HG03159 (cell line): ENCODE measurements around the gene PHC1.
"Not testable (repeated sequence)": the region's sequence is repeated elsewhere in the genome, so short reads cannot be mapped to it uniquely, and the experiment has no call there.

Experiments
- ATAC-seq: cut with Tn5 transposase; IDR thresholded peaks from one replicate; pipeline ENCODE4 v1.9.1; 2021; ENCODE audit warnings: mild to moderate bottlenecking, moderate library complexity; ENCODE audit not compliant: unreplicated experiment

PHC1 gene

GRCh38 chr12:8909752-8910151 is 4.6 kb upstream of the PHC1 start:
- ATAC-seq, result no peak

DNA sequence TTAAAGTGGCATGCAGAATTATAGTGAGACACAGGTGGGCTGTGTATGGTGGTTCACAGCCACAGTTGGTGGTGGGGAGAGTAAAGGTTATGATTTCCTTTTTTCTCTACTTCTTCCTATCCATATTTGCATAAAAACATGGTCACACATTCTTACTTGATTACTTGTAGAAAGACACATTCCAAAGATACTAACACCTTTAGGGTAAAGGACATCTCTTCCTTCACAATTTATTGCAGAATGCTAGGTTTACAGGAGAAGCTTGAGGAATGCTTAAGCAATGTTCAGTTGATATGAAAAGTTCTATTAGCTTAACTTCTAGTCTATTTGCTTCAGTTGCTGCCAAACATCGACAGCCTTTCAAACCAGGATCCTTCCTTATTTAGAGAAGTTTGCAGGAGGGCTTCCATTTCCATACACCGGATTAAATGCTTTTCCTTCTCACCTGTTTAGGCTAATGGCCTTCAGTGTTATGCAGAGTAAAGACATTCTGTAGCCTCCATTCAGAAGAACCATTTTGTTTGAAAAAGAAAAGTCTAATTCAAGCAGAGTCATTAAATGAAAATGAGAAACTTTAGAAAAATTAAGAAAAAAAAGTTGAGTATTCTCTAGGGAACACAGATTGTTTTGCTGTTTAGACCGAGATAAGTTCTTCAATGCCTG is 2.6 kb upstream of the PHC1 start:
- ATAC-seq, result no peak

- no peak for ATAC-seq
These were observed 1.4 kb upstream of the PHC1 start for GRCh38 chr12:8912914-8913313.

DNA sequence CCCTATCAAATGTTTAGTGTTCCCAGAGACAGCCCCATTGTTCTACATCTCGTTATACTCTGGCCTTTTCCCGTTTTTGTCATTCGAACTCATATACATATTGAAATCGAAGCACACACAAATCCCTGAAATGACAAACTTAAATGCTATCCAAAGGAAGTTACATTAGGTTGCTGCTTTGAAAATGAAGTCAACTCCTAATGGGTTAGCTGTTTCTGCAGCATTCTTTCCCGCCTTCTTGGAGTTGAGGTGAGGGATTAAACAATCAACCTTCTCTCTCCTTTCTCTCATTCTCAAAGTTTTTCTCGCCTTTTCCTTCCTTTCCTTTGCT is 642 bp upstream of the PHC1 start:
- no peak for ATAC-seq

DNA sequence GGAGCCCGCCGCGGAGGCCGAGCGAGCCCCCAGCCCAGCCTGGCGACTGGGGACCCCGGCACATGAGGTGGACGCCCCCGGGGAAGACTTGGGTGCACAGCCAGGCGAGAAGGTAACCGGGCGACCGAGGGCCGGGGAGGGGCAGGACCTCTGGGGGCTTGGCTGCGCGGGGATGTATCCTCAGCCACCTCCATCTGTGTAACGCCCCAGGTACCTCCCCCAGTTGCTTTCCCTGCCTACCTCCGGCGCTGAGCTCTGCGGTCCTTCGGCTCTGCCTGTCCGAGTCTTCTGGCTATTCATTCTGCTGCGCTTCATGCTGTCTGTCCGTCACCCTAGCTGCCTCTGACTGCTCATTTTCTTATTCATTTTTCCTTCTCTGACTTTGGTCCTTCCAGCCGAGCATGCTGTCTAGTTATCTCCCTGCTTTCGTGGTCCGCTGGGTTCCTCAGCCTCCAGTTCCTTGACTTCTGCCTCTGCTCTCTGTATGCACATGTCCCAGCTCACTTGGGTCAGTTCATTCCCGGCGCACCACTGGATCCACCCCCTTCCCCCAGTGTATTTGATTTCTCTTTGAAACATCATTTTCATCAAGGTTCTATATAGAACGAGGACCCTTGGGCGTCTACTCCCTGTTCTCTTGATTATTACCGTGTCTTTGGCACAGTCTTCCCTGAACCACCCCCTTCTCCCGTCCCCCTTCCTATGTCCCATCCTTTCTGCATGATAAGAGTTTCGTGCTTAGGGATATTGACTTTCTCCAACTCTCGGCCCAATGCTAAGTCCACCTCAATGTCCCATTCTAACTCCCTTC is 612 bp downstream of the PHC1 start:
- ATAC-seq, result peak; percentile 69

GRCh38 chr12:8916154-8916553 is 1.8 kb downstream of the PHC1 start:
- no peak for ATAC-seq

GRCh38 chr12:8917031-8917430 is 2.7 kb downstream of the PHC1 start:
- ATAC-seq, result no peak

- ATAC-seq, result no peak
These were observed 3.4 kb downstream of the PHC1 start for GRCh38 chr12:8917751-8918150.

DNA sequence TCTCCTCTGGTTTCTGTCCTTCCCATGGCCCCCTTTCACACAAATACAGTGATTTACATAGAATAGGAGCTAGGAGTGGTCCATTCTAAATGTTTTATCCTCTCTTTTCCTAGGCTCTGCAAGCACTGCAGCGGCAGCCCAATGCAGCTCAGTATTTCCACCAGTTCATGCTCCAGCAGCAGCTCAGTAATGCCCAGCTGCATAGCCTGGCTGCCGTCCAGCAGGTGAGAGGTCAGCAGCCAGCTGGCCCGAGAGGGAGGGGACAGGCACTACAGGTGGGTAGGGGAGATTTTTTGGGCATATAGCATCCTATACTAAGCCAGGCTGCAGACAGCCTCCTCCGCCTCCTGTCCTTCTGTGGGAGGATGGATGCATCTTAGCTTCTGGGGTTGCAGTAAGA is 5.3 kb downstream of the PHC1 start:
- ATAC-seq, result not testable (repeated sequence)

DNA sequence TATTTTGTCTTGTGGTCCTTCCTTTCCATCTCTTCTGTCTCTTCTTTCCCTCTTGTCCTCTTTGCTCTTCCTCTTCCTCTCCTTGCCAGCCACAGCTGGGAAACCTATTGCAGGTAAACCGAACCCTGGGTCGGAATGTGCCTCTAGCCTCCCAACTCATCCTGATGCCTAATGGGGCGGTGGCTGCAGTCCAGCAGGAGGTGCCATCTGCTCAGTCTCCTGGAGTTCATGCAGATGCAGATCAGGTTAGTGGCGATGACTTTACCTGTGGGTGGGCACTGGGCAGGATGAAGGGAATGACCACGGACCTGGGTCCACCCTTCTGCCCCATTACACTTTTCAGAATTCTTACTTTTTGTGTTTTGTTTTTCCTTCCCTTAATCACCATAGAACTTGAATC is 8.2 kb downstream of the PHC1 start:
- no peak for ATAC-seq

DNA sequence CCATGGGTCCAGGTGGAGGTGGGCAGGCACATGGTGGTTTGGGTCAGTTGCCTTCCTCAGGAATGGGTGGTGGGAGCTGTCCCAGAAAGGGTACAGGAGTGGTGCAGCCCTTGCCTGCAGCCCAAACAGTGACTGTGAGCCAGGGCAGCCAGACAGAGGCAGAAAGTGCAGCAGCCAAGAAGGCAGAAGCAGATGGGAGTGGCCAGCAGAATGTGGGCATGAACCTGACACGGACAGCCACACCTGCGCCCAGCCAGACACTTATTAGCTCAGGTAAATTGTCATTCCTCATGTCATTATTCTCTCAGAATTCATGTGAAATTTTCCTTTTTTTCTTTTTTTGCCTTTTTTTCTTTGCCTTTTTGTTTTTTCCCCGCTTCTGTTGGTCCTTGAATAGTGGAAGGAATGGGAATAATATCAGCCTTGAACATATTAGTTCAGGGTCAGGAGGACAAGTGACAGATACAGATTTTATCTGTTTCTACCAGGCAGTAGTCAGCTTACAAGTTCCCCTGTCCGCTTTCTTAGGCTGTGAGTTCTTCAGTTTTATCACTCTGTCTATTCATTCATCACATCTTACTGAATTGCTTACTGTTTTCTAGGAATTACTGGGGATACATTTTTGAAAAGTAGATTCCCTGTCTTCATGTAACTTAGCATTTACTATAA is 16.5 kb downstream of the PHC1 start:
- not testable (repeated sequence) for ATAC-seq

- not testable (repeated sequence) for ATAC-seq
These were observed 18.2 kb downstream of the PHC1 start for GRCh38 chr12:8932464-8932863.

DNA sequence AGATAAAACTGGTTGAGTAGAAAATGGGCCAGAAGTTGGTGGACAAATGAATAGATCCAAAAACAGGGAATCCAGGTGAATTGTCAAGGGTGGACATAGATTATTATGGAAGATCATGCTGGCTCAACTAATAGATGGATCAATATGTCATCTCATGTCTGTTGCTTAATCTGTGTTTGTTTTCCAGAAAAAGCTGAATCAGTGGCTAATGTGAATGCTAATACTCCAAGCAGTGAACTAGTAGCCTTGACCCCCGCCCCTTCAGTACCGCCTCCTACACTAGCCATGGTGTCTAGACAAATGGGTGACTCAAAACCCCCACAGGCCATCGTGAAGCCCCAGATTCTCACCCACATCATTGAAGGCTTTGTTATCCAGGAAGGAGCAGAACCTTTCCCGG is 19.8 kb downstream of the PHC1 start:
- not testable (repeated sequence) for ATAC-seq

- ATAC-seq, result no peak
These were observed 22.4 kb downstream of the PHC1 start for GRCh38 chr12:8936735-8937134.

DNA sequence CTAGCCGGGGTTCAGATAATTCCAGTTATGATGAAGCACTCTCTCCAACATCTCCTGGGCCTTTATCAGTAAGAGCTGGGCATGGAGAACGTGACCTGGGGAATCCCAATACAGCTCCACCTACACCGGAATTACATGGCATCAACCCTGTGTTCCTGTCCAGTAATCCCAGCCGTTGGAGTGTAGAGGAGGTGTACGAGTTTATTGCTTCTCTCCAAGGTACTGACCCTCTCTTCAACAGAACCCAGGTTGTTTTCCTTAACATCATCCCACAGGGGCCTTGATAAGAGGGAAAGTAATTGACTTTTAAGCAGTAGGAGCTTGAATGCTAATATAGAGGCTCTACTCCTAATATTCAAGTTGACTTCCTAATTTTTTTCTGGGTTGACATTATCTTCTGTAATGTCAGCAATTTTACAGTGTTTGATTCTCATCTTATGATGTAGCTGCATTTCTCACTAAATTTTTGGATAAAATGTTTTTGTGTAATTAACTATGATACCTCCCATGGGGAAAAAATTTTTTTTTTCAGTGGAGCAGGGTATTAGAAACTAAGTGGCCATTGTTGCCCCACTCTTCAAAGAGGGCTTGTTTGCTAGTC is 23.6 kb downstream of the PHC1 start:
- not testable (repeated sequence) for ATAC-seq

DNA sequence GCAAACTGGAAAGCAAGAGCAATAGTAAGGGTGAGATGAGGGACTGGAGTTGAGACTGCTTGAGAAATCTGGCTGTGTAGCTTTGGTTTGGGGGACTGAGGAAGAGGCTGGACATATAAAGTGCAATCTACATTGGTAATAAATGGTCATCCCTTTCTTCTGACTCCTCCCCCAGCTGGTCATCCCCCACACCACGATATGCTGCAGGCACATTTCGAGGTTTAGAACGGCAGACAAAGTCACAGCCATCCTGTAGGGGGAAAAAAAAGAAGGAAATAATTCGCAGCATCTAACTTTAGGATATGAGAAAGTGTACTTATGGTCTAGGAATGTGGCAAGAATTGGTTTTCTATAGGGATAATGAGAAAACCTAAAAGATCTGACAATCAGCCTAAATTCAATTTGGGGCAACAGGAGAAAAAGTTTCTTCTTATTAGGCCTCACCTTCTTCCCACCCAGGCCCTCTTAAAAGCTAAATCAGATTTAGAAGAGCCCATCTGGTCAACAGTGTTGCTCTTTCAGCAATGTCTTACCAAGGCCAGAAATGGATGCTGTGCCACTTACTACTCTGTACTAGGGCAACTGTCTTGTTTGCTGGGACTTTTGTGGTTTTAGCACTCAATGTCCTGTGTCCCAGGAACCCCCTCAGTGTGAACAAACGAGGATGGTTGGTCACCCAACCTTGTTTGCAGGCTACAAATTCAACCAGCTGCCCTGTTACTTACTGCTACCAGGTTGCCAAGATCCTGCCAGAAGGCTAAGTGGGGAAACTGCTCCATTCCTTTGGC is 27.6 kb downstream of the PHC1 start:
- ATAC-seq, result no peak

GRCh38 chr12:8943565-8944186 is 29.4 kb downstream of the PHC1 start:
- no peak for ATAC-seq

DNA sequence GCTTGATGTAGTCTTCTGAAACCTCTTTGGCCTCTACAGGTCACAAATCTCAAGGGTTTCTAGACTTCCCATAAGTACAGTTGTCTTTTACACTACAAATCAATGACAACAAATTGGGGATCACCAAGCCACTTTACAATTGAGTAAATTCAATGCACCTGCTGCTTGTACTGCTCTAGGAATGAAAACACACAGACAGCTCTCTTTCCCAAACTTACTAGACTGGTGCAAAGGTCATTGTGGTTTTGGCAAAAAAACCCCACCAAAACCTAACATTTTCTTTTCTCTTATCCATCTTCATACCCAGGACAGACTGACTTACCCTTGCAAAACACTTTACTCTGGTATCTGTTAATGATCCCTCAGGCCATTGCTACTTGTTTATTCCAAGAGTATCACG is 32.4 kb downstream of the PHC1 start:
- no peak for ATAC-seq

- ATAC-seq, result no peak
These were observed 33.4 kb downstream of the PHC1 start for GRCh38 chr12:8947737-8948136.

- ATAC-seq, result no peak
These were observed 34.5 kb downstream of the PHC1 start for GRCh38 chr12:8948701-8949341.
